ENCODE measurements around the gene ENKD1. TPM values are rescaled to one million over a fixed set of nuclear protein-coding genes. Genes with fewer than 3 reads are reported as not detected.

Gene ENKD1
- total RNA-seq, 1 donor from 2014 or later = 19.4 TPM

DNA sequence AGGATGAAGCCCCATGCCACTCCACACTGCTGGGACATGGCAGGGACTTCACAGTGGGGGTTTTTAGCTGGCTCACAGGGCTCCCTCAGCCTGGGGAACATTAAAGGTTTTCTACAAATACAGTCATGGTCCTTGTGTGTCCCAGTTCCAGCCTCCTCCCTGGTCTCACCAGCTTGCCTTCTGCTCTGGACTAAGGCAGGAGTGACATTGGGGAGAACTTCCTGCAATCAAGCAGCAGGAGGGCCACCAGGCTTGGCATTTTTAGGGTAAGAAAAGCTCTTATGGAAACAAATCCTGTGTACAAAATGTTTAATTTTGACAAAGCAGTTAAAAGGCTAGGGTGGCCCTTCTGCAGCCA lies 3.9 kb downstream of the ENKD1 start:
- H3K4me1 ChIP-seq = peaks cover 42% of the 10 kb centered on the region
- no peaks in the 10 kb centered on the region for H3K27me3 ChIP-seq (ENCODE audit: low read depth)
- no peak overlapping the region for H3K27ac ChIP-seq
- intact Hi-C loops (cut with DNase I) = no loop called here
- TF ChIP-seq, protein P1, sequence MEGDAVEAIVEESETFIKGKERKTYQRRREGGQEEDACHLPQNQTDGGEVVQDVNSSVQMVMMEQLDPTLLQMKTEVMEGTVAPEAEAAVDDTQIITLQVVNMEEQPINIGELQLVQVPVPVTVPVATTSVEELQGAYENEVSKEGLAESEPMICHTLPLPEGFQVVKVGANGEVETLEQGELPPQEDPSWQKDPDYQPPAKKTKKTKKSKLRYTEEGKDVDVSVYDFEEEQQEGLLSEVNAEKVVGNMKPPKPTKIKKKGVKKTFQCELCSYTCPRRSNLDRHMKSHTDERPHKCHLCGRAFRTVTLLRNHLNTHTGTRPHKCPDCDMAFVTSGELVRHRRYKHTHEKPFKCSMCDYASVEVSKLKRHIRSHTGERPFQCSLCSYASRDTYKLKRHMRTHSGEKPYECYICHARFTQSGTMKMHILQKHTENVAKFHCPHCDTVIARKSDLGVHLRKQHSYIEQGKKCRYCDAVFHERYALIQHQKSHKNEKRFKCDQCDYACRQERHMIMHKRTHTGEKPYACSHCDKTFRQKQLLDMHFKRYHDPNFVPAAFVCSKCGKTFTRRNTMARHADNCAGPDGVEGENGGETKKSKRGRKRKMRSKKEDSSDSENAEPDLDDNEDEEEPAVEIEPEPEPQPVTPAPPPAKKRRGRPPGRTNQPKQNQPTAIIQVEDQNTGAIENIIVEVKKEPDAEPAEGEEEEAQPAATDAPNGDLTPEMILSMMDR (IDR thresholded peaks at IDR 0.05) = no peak
- ATAC-seq (no peak), DNase-seq (no peak)
- H3K9me3 ChIP-seq = no peaks in the 10 kb centered on the region
- H3K4me3 ChIP-seq = no peak overlapping the region
- H3K36me3 ChIP-seq = peaks cover 23% of the 10 kb centered on the region

DNA sequence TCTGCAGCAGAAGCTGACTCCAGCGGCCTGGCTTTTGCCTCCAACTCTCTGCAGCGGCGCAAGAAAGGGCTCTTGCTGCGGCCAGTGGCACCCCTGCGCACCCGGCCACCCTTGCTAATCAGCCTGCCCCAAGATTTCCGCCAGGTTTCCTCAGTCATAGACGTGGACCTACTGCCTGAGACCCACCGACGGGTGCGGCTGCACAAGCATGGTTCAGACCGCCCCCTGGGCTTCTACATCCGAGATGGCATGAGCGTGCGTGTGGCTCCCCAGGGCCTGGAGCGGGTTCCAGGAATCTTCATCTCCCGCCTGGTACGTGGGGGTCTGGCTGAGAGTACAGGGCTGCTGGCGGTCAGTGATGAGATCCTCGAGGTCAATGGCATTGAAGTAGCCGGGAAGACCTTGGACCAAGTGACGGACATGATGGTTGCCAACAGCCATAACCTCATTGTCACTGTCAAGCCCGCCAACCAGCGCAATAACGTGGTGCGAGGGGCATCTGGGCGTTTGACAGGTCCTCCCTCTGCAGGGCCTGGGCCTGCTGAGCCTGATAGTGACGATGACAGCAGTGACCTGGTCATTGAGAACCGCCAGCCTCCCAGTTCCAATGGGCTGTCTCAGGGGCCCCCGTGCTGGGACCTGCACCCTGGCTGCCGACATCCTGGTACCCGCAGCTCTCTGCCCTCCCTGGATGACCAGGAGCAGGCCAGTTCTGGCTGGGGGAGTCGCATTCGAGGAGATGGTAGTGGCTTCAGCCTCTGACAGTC lies 4.5 kb downstream of the ENKD1 start:
- TF ChIP-seq, protein P1 (IDR thresholded peaks at IDR 0.05) = no peak
- Histone ChIP-seq H3K4me1 (peaks cover 36% of the 10 kb centered on the region), H3K9me3 (no peaks in the 10 kb centered on the region), H3K27ac (no peak overlapping the region), H3K27me3 (ENCODE audit: low read depth) (no peaks in the 10 kb centered on the region), H3K36me3 (peaks cover 29% of the 10 kb centered on the region), H3K4me3 (no peak overlapping the region)
- no peak for ATAC-seq
- DNase-seq = no peak
- intact Hi-C loops (cut with DNase I) = no loop called here

DNA sequence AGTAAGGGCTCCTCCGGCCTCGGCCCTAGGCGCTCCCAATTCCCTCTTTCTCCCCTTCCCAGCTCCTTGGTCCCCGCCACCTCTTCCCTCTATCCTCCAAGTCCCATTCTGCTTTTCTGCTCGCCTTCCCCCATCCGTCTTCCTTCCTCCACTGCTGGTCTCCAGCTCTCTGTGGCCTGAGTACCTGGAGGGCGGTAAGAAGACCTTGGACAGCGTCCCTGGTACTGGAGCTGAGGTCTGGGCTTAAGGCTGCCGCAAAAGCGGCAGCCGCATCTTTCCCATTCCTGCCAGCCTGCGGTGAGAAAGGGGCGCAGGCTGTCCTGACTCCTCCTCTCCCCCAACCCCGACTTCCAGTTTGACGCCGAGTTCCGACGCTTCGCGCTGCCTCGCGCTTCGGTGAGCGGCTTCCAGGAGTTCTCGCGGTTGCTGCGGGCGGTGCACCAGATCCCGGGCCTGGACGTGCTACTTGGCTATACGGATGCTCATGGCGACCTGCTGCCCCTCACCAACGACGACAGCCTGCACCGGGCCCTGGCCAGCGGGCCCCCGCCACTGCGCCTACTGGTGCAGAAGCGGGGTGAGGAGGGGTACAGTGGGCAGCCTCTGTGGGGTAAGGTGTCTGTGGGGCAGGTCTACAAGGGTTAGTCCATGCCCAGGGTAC lies 5.3 kb downstream of the ENKD1 start:
- H3K4me1 ChIP-seq = peaks cover 31% of the 10 kb centered on the region
- H3K27ac ChIP-seq = peak overlapping the region; percentile 94
- DNase-seq = no peak
- TF ChIP-seq, protein P1 (IDR thresholded peaks at IDR 0.05) = no peak
- peaks cover 34% of the 10 kb centered on the region for H3K36me3 ChIP-seq
- H3K9me3 ChIP-seq = no peaks in the 10 kb centered on the region
- intact Hi-C loops (cut with DNase I) = no loop called here
- no peaks in the 10 kb centered on the region for H3K27me3 ChIP-seq (ENCODE audit: low read depth)
- no peak for ATAC-seq
- peak overlapping the region; percentile 92 for H3K4me3 ChIP-seq

DNA sequence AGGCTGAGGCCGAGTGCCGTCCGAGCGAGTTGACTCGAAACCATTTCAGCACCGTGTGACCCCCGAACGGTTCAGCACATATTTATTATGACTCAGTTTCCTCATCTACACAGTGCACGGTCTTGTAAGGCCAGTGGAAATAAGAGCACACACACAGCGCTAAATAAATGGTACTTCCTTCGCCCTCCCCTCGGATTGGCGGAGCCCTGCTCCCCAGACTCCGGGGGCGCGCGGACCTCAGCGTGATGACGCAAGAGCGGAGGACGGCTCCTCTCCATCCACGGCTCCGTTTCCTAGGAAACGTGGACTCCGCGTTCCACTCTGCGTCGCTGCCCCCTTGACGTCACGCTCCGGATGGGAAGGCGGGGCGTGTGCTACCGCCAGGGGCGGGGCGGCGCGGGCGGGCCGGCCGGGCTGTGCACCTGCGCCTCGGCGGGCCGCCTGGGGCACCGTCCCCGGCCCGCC lies 6.0 kb downstream of the ENKD1 start, which contains the start of gene PARD6A:
Gene PARD6A, plus strand, starts transcription at position 397 of the 465 bp plus-strand sequence. CDS start 79 bp downstream, outside the sequence.
- peak; percentile 89 to 90 for ATAC-seq
- intact Hi-C loops (cut with DNase I) = no loop called here
- peaks cover 24% of the 10 kb centered on the region for H3K4me1 ChIP-seq
- peak; percentile 97 for DNase-seq
- H3K4me3 ChIP-seq = peak within 1 kb of the TSS; percentile 92
- H3K27ac ChIP-seq = peak within 1 kb of the TSS; percentile 94
- H3K27me3 ChIP-seq (ENCODE audit: low read depth) = no peaks in the 10 kb centered on the region
- no peaks in the 10 kb centered on the region for H3K9me3 ChIP-seq
- TF ChIP-seq, protein P1 (IDR thresholded peaks at IDR 0.05) = no peak
- peaks cover 34% of the 10 kb centered on the region for H3K36me3 ChIP-seq

DNA sequence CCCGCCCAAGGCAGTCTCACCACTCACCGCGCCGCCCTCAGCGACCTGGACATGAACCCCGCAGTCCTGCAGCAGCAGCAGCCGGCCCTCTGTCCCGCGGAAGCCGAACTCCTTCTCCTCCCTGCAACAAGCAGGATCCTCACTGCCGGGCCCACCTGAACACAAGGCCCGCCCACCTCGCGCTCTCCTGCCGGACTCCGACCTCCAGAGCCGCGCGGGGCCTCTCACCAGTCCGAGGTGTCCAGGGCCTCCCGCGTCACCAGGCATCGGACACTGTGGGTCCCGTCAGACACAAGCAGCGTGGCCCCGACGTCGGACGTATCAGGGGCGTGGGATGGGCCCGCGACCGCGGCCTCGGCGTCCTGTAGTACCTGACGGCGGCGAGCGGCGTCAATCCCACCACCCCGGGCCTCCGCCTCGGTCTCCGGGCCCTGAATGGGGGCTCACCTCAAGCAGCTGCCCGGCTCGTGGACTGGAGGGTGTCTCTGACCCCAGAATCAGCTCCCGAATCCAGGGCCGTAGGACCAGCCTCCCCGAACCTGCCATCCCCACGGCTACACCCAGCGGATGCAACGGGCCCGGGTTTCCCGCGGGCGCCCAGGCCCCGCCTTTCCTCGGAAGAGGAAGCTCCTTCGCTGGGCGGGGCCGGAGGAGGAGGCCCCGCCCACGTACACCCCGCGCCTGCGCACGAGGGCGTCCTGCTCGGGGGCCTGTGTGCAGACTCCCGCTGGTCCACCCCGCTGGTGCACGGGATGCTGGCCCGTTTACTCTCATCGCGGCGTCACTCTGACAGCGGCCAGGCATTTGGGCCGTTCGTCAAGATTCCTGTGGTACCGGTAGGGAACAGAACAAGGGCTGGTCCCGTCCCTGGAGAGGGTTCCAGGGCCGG lies 6.6 kb downstream of the ENKD1 start, which contains the start of gene ACD:
Gene ACD, minus strand, starts transcription at position 586 of the 889 bp plus-strand sequence. Its CDS starts 40 bp downstream, at position 546.
- TF ChIP-seq, protein P1 (IDR thresholded peaks at IDR 0.05) = no peak
- Histone ChIP-seq H3K27me3 (ENCODE audit: low read depth) (peaks cover 2% of the 10 kb centered on the region), H3K4me1 (peaks cover 20% of the 10 kb centered on the region), H3K4me3 (peak within 1 kb of the TSS; percentile 92), H3K9me3 (no peaks in the 10 kb centered on the region), H3K27ac (peak within 1 kb of the TSS; percentile 94), H3K36me3 (peaks cover 34% of the 10 kb centered on the region)
- intact Hi-C loops (cut with DNase I) = no loop called here
- peak; percentile 93 for DNase-seq
- ATAC-seq = peak; percentile 95
